ENCODE data around the gene HOOK2.
A peak's percentile ranks its signal among the peaks of the same experiment; 100 is the strongest.

DNA sequence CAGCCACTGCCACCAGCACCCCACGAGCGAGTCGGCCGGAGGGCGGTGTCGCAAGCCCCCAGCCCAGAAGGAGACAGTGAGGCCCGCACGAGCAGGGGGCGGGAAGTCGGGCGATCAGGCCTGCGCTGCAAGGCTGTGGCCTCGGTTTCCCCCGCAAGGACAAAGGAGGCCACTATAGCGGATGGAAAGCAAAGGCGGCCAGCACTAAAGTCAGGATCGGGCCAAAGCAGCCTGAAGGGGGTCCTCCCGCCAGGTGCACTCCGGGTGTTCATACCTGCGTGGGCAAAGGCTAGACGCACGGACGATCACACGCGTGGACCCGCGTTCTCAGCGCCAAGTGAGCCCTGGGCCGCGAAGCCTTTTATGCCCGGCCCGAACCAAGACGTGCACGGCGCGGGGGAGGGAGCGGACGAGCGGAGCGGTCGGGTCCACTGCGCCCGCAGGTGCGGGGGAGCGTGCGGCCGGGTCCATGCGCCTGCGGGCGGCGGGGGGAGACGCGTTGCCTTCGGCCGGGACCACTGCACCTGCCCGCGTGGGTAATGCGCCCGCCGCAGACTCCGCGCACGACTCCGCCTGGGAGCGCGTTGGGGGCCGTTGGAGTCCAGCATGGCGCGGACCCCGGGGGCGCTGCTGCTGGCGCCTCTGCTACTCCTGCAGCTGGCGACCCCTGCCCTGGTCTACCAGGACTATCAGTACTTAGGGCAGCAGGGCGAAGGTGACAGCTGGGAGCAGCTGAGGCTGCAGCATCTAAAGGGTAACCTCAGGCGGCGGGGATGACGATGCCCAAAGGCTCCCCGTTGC lies 26.3 kb upstream of the HOOK2 start, which contains the start of the genes PRDX2 and THSD8:
- TF ChIP-seq CREM (CRISPR knock-in tag; IDR thresholded peaks at IDR 0.05) (0 out of 2 replicates have a peak, but pooled peaks have one; percentile 60), CREB1 (CRISPR knock-in tag; IDR thresholded peaks at IDR 0.05) (no peak), SP1 (CRISPR knock-in tag; conservative IDR thresholded peaks at IDR 0.05) (peak; percentile 44), ATF2 (CRISPR knock-in tag; IDR thresholded peaks at IDR 0.05; ENCODE audit: borderline replicate concordance, low read depth) (no peak), ATF6 (CRISPR knock-in tag; IDR thresholded peaks at IDR 0.05) (no peak), TEAD4 (CRISPR knock-in tag; IDR thresholded peaks at IDR 0.05) (no peak), ARID4B (CRISPR knock-in tag; IDR thresholded peaks at IDR 0.05; ENCODE audit: borderline replicate concordance) (peak; percentile 75; the same call in 1 of the 2 replicates), NFE2L1 (CRISPR knock-in tag; IDR thresholded peaks at IDR 0.05) (no peak; the same call in 1 of the 2 replicates), SMAD4 (CRISPR knock-in tag; IDR thresholded peaks at IDR 0.05) (no peak)
- TF ChIP-seq, protein P1, sequence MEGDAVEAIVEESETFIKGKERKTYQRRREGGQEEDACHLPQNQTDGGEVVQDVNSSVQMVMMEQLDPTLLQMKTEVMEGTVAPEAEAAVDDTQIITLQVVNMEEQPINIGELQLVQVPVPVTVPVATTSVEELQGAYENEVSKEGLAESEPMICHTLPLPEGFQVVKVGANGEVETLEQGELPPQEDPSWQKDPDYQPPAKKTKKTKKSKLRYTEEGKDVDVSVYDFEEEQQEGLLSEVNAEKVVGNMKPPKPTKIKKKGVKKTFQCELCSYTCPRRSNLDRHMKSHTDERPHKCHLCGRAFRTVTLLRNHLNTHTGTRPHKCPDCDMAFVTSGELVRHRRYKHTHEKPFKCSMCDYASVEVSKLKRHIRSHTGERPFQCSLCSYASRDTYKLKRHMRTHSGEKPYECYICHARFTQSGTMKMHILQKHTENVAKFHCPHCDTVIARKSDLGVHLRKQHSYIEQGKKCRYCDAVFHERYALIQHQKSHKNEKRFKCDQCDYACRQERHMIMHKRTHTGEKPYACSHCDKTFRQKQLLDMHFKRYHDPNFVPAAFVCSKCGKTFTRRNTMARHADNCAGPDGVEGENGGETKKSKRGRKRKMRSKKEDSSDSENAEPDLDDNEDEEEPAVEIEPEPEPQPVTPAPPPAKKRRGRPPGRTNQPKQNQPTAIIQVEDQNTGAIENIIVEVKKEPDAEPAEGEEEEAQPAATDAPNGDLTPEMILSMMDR (IDR thresholded peaks at IDR 0.05), result no peak
- TF ChIP-seq, protein P2, sequence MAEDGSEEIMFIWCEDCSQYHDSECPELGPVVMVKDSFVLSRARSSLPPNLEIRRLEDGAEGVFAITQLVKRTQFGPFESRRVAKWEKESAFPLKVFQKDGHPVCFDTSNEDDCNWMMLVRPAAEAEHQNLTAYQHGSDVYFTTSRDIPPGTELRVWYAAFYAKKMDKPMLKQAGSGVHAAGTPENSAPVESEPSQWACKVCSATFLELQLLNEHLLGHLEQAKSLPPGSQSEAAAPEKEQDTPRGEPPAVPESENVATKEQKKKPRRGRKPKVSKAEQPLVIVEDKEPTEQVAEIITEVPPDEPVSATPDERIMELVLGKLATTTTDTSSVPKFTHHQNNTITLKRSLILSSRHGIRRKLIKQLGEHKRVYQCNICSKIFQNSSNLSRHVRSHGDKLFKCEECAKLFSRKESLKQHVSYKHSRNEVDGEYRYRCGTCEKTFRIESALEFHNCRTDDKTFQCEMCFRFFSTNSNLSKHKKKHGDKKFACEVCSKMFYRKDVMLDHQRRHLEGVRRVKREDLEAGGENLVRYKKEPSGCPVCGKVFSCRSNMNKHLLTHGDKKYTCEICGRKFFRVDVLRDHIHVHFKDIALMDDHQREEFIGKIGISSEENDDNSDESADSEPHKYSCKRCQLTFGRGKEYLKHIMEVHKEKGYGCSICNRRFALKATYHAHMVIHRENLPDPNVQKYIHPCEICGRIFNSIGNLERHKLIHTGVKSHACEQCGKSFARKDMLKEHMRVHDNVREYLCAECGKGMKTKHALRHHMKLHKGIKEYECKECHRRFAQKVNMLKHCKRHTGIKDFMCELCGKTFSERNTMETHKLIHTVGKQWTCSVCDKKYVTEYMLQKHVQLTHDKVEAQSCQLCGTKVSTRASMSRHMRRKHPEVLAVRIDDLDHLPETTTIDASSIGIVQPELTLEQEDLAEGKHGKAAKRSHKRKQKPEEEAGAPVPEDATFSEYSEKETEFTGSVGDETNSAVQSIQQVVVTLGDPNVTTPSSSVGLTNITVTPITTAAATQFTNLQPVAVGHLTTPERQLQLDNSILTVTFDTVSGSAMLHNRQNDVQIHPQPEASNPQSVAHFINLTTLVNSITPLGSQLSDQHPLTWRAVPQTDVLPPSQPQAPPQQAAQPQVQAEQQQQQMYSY (CRISPR knock-in tag; IDR thresholded peaks at IDR 0.05), result peak; percentile 61; the same call in 1 of the 2 replicates
- TF ChIP-seq, protein P3, sequence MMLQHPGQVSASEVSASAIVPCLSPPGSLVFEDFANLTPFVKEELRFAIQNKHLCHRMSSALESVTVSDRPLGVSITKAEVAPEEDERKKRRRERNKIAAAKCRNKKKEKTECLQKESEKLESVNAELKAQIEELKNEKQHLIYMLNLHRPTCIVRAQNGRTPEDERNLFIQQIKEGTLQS (CRISPR knock-in tag; conservative IDR thresholded peaks at IDR 0.05), result no peak
- TF ChIP-seq, protein P4, sequence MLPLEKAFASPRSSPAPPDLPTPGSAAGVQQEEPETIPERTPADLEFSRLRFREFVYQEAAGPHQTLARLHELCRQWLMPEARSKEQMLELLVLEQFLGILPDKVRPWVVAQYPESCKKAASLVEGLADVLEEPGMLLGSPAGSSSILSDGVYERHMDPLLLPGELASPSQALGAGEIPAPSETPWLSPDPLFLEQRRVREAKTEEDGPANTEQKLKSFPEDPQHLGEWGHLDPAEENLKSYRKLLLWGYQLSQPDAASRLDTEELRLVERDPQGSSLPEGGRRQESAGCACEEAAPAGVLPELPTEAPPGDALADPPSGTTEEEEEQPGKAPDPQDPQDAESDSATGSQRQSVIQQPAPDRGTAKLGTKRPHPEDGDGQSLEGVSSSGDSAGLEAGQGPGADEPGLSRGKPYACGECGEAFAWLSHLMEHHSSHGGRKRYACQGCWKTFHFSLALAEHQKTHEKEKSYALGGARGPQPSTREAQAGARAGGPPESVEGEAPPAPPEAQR (CRISPR knock-in tag; IDR thresholded peaks at IDR 0.05), result no peak
